ENCODE data around the gene CPZ. TPM values are rescaled to one million over a fixed set of nuclear protein-coding genes. Genes with fewer than 3 reads are reported as not detected.
A peak's percentile ranks its signal among the peaks of the same experiment; 100 is the strongest.

CPZ gene
- total RNA-seq, 1 experiment from 2014 or later = 37.3 TPM

DNA sequence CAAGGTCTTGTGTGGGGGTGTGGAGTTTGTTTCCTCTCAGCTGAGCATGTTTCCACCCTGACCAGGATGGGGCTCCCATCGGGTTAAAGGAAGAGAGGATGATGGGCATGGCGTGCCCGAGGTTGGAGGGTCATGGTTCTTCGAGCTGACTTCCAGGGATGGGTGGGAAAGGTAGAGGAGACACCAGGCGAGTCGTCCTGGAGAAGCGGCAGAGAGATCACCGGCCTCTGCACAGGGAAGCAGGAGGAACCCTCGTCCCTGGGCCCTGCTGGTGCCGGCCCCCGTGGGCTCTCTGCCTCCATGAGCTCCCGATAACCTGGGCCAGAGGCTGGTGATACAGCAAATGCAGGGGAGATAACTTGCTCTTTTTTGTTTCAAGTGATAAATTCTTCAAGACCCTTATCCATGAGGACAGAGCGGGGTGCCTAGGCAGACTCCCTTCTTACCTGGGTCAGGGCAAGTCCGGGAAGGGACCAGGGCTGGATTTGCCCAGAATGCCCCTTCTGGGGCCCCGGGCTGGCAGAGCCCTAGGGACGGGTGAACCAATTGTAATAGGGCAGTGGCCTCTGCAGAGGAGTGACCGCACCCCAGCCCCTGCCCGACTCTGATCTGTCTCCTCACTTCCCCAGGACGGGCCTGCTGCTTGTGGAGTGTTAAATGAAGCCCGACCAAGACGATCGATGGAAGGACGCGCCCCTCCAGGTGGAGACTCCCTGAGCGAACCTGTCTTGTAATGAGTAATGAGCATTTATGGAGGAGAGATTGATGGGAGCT is 63.0 kb downstream of the CPZ start:
- no peak for DNase-seq
- no CpG with 5 or more reads among the region's 25 CpGs for WGBS (ENCODE audit: extremely low coverage, insufficient read length, low lambda C conversion rate)
- no peaks in the 10 kb centered on the region for H3K9me3 ChIP-seq (ENCODE audit: control insufficient read depth, low read depth, low read length)
- H3T11ph ChIP-seq (ENCODE audit: low read length) = no peak overlapping the region
- no peak overlapping the region for H4K8ac ChIP-seq (replicated peaks; ENCODE audit: insufficient read length, low read depth, low read length)
- Mint-ChIP-seq H3K9me3 (peaks cover 0 to 7% of the 10 kb centered on the region in 2 experiments; a peak in 2 of 5 replicates), H3K36me3 (ENCODE audit: insufficient read depth in 1 of 3, low read depth in 3 of 3) (no peaks in the 10 kb centered on the region), H3K27ac (peak overlapping the region in 1 of 3 experiments; percentile 63; a peak in 2 of 7 replicates), H3K27me3 (ENCODE audit: low read depth) (peaks cover 23% of the 10 kb centered on the region), H3K4me1 (peaks cover 7 to 8% of the 10 kb centered on the region in 2 experiments), H3K4me3 (no peak overlapping the region)
- no peak overlapping the region for H3K9ac ChIP-seq (ENCODE audit: extremely low read depth, insufficient read length, low read length)
- H2AK5ac ChIP-seq (ENCODE audit: insufficient read length, low read length) = no peak overlapping the region
- no peak overlapping the region for H3K14ac ChIP-seq (ENCODE audit: insufficient read depth, low read length)
- no peaks in the 10 kb centered on the region for H3K79me2 ChIP-seq (ENCODE audit: insufficient read depth, low read length)
- no peak overlapping the region for H4K91ac ChIP-seq (ENCODE audit: insufficient read length, low read depth, low read length)
- no peak overlapping the region for H3K18ac ChIP-seq (ENCODE audit: insufficient read length, low read depth, low read length)
- no peaks in the 10 kb centered on the region for H3K4me1 ChIP-seq (ENCODE audit: insufficient read depth, low read length)
- no peak overlapping the region for H4K5ac ChIP-seq (ENCODE audit: insufficient read length, low read depth, low read length)
- H4K20me1 ChIP-seq (ENCODE audit: control insufficient read depth, insufficient read depth, insufficient read length) = no peaks in the 10 kb centered on the region
- H3K27ac ChIP-seq (ENCODE audit: insufficient read length, low read depth, low read length) = no peak overlapping the region
- H3K23me2 ChIP-seq (ENCODE audit: insufficient read length, low read depth, low read length, poor library complexity, severe bottlenecking) = no peaks in the 10 kb centered on the region
- no peak overlapping the region for H3K4ac ChIP-seq (ENCODE audit: low read depth, low read length)
- H3K79me1 ChIP-seq (ENCODE audit: insufficient read depth, low read depth, low read length, poor library complexity, severe bottlenecking) = no peaks in the 10 kb centered on the region
- H3K23ac ChIP-seq (ENCODE audit: insufficient read length, low read depth, low read length) = no peak overlapping the region
- H2BK12ac ChIP-seq (ENCODE audit: insufficient read length, low read depth, low read length) = no peak overlapping the region
- H3K56ac ChIP-seq (ENCODE audit: insufficient read length, low read depth, low read length) = no peak overlapping the region
- no peak overlapping the region for H2BK5ac ChIP-seq (ENCODE audit: insufficient read length, low read length)
- no peak overlapping the region for H2BK15ac ChIP-seq (ENCODE audit: low read depth, low read length)
- no peak overlapping the region for H2BK20ac ChIP-seq (ENCODE audit: low read depth, low read length, poor library complexity, severe bottlenecking)
- H3K27me3 ChIP-seq (ENCODE audit: insufficient read depth, low read length) = no peaks in the 10 kb centered on the region
- H2AFZ ChIP-seq (ENCODE audit: low read length) = no peak overlapping the region
- TF ChIP-seq, protein P1, sequence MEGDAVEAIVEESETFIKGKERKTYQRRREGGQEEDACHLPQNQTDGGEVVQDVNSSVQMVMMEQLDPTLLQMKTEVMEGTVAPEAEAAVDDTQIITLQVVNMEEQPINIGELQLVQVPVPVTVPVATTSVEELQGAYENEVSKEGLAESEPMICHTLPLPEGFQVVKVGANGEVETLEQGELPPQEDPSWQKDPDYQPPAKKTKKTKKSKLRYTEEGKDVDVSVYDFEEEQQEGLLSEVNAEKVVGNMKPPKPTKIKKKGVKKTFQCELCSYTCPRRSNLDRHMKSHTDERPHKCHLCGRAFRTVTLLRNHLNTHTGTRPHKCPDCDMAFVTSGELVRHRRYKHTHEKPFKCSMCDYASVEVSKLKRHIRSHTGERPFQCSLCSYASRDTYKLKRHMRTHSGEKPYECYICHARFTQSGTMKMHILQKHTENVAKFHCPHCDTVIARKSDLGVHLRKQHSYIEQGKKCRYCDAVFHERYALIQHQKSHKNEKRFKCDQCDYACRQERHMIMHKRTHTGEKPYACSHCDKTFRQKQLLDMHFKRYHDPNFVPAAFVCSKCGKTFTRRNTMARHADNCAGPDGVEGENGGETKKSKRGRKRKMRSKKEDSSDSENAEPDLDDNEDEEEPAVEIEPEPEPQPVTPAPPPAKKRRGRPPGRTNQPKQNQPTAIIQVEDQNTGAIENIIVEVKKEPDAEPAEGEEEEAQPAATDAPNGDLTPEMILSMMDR (conservative IDR thresholded peaks at IDR 0.05) = no peak
- H3K4me2 ChIP-seq (ENCODE audit: insufficient read depth, insufficient read length, low read length) = no peak overlapping the region
- no peak overlapping the region for H2BK120ac ChIP-seq (ENCODE audit: low read depth, low read length, poor library complexity, severe bottlenecking)
